Measurements from ENCODE around the gene PLA2G6.

The PLA2G6 gene

DNA sequence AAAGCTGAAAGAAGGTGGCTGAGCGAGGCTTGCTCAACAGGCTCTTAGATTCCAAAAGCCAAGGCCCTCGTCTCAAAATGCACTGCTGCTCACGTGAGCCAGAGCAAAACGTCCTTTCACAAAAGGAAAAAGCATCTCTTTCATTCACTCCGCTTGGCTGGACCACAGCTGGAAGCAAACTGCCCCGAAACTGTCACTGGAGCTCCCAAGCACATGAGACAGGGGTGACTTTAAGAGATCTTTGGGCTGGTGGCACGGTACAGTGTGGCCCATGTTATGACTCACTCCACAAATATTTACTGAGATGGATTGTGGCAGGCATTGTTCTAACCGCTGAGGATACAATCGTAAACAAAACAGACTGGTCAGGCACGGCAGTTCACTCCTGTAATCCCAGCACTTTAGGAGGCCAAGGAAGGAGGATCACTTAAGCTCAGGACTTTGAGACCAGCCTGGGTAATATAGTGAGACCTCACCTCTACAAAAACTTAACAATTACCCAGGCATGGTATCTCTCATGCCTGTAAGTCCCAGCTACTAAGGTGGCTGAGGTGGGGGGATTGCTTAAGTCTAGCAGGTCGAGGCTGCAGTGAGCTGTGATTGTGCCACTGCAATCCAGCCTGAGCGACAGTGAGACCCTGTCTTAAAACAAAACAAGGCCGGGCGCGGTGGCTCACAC, 3.6 kb downstream of the PLA2G6 start (continued):
- TF ChIP-seq, protein P1, sequence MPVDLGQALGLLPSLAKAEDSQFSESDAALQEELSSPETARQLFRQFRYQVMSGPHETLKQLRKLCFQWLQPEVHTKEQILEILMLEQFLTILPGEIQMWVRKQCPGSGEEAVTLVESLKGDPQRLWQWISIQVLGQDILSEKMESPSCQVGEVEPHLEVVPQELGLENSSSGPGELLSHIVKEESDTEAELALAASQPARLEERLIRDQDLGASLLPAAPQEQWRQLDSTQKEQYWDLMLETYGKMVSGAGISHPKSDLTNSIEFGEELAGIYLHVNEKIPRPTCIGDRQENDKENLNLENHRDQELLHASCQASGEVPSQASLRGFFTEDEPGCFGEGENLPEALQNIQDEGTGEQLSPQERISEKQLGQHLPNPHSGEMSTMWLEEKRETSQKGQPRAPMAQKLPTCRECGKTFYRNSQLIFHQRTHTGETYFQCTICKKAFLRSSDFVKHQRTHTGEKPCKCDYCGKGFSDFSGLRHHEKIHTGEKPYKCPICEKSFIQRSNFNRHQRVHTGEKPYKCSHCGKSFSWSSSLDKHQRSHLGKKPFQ (tag by site-specific recombination; IDR thresholded peaks at IDR 0.05), result no peak; the same call in 1 of the 2 replicates
- TF ChIP-seq ZNF561 (tag by site-specific recombination; IDR thresholded peaks at IDR 0.05; ENCODE audit: borderline replicate concordance) (no peak), ZNF391 (tag by site-specific recombination; IDR thresholded peaks at IDR 0.05; ENCODE audit: borderline replicate concordance, low read depth) (no peak), ZSCAN16 (tag by site-specific recombination; IDR thresholded peaks at IDR 0.05) (peak; percentile 53; the same call in 1 of the 2 replicates), OVOL3 (tag by site-specific recombination; IDR thresholded peaks at IDR 0.05) (no peak), ZNF585B (tag by site-specific recombination; IDR thresholded peaks at IDR 0.05) (no peak), ZNF335 (tag by site-specific recombination; conservative IDR thresholded peaks at IDR 0.05) (peak; percentile 76), ZSCAN4 (tag by site-specific recombination; IDR thresholded peaks at IDR 0.05) (no peak), ZNF76 (tag by site-specific recombination; IDR thresholded peaks at IDR 0.05; ENCODE audit: borderline replicate concordance, low read depth) (no peak), ZNF10 (tag by site-specific recombination; IDR thresholded peaks at IDR 0.05) (no peak), ZNF501 (tag by site-specific recombination; IDR thresholded peaks at IDR 0.05) (no peak), ZNF121 (tag by site-specific recombination; IDR thresholded peaks at IDR 0.05) (no peak), ZNF155 (tag by site-specific recombination; IDR thresholded peaks at IDR 0.05) (no peak), ZNF626 (tag by site-specific recombination; IDR thresholded peaks at IDR 0.05) (no peak), ZBTB10 (tag by site-specific recombination; IDR thresholded peaks at IDR 0.05) (no peak), SP3 (tag by site-specific recombination; IDR thresholded peaks at IDR 0.05) (no peak), SP7 (tag by site-specific recombination; IDR thresholded peaks at IDR 0.05) (peak; percentile 87), PRDM6 (tag by site-specific recombination; IDR thresholded peaks at IDR 0.05) (no peak), ZNF521 (tag by site-specific recombination; IDR thresholded peaks at IDR 0.05) (no peak), ZNF529 (tag by site-specific recombination; IDR thresholded peaks at IDR 0.05; ENCODE audit: insufficient replicate concordance) (no peak), ZNF596 (tag by site-specific recombination; IDR thresholded peaks at IDR 0.05) (no peak), ZNF423 (tag by site-specific recombination; IDR thresholded peaks at IDR 0.05) (no peak)
- TF ChIP-seq, protein P2, sequence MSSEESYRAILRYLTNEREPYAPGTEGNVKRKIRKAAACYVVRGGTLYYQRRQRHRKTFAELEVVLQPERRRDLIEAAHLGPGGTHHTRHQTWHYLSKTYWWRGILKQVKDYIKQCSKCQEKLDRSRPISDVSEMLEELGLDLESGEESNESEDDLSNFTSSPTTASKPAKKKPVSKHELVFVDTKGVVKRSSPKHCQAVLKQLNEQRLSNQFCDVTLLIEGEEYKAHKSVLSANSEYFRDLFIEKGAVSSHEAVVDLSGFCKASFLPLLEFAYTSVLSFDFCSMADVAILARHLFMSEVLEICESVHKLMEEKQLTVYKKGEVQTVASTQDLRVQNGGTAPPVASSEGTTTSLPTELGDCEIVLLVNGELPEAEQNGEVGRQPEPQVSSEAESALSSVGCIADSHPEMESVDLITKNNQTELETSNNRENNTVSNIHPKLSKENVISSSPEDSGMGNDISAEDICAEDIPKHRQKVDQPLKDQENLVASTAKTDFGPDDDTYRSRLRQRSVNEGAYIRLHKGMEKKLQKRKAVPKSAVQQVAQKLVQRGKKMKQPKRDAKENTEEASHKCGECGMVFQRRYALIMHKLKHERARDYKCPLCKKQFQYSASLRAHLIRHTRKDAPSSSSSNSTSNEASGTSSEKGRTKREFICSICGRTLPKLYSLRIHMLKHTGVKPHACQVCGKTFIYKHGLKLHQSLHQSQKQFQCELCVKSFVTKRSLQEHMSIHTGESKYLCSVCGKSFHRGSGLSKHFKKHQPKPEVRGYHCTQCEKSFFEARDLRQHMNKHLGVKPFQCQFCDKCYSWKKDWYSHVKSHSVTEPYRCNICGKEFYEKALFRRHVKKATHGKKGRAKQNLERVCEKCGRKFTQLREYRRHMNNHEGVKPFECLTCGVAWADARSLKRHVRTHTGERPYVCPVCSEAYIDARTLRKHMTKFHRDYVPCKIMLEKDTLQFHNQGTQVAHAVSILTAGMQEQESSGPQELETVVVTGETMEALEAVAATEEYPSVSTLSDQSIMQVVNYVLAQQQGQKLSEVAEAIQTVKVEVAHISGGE (tag by site-specific recombination; conservative IDR thresholded peaks at IDR 0.05; ENCODE audit: low read depth), result no peak
- TF ChIP-seq, protein P3, sequence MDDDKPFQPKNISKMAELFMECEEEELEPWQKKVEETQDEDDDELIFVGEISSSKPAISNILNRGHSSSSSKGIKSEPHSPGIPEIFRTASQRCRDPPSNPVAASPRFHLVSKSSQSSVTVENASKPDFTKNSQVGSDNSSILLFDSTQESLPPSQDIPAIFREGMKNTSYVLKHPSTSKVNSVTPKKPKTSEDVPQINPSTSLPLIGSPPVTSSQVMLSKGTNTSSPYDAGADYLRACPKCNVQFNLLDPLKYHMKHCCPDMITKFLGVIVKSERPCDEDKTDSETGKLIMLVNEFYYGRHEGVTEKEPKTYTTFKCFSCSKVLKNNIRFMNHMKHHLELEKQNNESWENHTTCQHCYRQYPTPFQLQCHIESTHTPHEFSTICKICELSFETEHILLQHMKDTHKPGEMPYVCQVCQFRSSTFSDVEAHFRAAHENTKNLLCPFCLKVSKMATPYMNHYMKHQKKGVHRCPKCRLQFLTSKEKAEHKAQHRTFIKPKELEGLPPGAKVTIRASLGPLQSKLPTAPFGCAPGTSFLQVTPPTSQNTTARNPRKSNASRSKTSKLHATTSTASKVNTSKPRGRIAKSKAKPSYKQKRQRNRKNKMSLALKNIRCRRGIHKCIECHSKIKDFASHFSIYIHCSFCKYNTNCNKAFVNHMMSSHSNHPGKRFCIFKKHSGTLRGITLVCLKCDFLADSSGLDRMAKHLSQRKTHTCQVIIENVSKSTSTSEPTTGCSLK (tag by site-specific recombination; IDR thresholded peaks at IDR 0.05), result no peak
- TF ChIP-seq, protein P4, sequence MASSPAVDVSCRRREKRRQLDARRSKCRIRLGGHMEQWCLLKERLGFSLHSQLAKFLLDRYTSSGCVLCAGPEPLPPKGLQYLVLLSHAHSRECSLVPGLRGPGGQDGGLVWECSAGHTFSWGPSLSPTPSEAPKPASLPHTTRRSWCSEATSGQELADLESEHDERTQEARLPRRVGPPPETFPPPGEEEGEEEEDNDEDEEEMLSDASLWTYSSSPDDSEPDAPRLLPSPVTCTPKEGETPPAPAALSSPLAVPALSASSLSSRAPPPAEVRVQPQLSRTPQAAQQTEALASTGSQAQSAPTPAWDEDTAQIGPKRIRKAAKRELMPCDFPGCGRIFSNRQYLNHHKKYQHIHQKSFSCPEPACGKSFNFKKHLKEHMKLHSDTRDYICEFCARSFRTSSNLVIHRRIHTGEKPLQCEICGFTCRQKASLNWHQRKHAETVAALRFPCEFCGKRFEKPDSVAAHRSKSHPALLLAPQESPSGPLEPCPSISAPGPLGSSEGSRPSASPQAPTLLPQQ (tag by site-specific recombination; IDR thresholded peaks at IDR 0.05), result peak; percentile 68; the same call in 1 of the 2 replicates
